HL-60 (cell line): Measurements from ENCODE around the gene NLK.

Experiments
- CTCF ChIP-seq: IDR thresholded peaks from one replicate; pipeline ENCODE4 v1.5.1; 2011; ENCODE audit warnings: low read length, control low read depth, inconsistent platforms; ENCODE audit not compliant: insufficient read depth
- GABPA ChIP-seq: IDR thresholded peaks from 2 replicates; pipeline ENCODE4 v1.6.1; 2012; ENCODE audit warnings: low read depth
- REST ChIP-seq: IDR thresholded peaks from 2 replicates; pipeline ENCODE4 v1.6.1; 2012; ENCODE audit warnings: low read depth; ENCODE audit not compliant: insufficient replicate concordance

GRCh38 chr17:28057731-28058246, 15.3 kb downstream of the NLK start:
- no peak for TF ChIP-seq GABPA
- no peak for TF ChIP-seq REST
- TF ChIP-seq CTCF, result no peak
